OCI-LY3 (cell line): ENCODE data around the gene SEMA5A.

Experiments used
- H2AFZ ChIP-seq: fragments of 200-600, 300-600 bp; shearing (Covaris generic); 2 replicates; pipeline ENCODE4 v1.6.0; 2014; ENCODE audit warnings: antibody characterized with exemption, low read depth, low read length
- H3K27ac ChIP-seq: fragments of 200-600, 300-600 bp; sonication (generic); 2 replicates; pipeline ENCODE4 v1.5.1; 2014; ENCODE audit warnings: mild to moderate bottlenecking, low read length, moderate library complexity, mixed read lengths
- H3K27me3 ChIP-seq: fragments of 200-600, 300-600 bp; sonication (generic); 2 replicates; pipeline ENCODE4 v1.6.1; 2014; ENCODE audit warnings: low read depth, low read length, mixed read lengths
- H3K36me3 ChIP-seq: fragments of 200-600, 300-600 bp; sonication (generic); replicated peaks from 2 replicates; pipeline ENCODE3; 2014; ENCODE audit warnings: low read depth, low read length, mixed read lengths
- H3K4me1 ChIP-seq: fragments of 300-600, 200-600 bp; sonication (generic); 2 replicates; pipeline ENCODE4 v1.6.1; 2014; ENCODE audit warnings: low read length, mixed read lengths
- H3K4me2 ChIP-seq: fragments of 200-600, 300-600 bp; sonication (generic); 2 replicates; pipeline ENCODE4 v1.6.1; 2014; ENCODE audit warnings: low read length, mixed read lengths
- H3K4me3 ChIP-seq: fragments of 300-600, 200-600 bp; sonication (generic); 2 replicates; pipeline ENCODE4 v1.5.1; 2014; ENCODE audit warnings: antibody characterized with exemption, mild to moderate bottlenecking, low read length, moderate library complexity
- H3K79me2 ChIP-seq: fragments of 300-600, 200-600 bp; shearing (Covaris generic); 2 replicates; pipeline ENCODE4 v1.6.1; 2014; ENCODE audit warnings: mild to moderate bottlenecking, low read length, mixed read lengths
- H3K9ac ChIP-seq: fragments of 300-600, 200-600 bp; shearing (Covaris generic); 2 replicates; pipeline ENCODE4 v1.6.0; 2014; ENCODE audit warnings: mild to moderate bottlenecking, low read length, moderate library complexity
- H3K9me3 ChIP-seq: fragments of 200-600, 300-600 bp; shearing (Covaris generic); 2 replicates; pipeline ENCODE4 v1.6.1; 2014; ENCODE audit warnings: low read length, mixed read lengths; ENCODE audit not compliant: insufficient read depth
- H4K20me1 ChIP-seq: fragments of 200-600, 300-600 bp; sonication (generic); 2 replicates; pipeline ENCODE4 v1.6.1; 2016; ENCODE audit warnings: low read length, mixed read lengths; ENCODE audit not compliant: insufficient read depth
- CTCF ChIP-seq: fragments of 200-600, 300-600 bp; sonication (generic); IDR thresholded peaks from 2 replicates; pipeline ENCODE4 v1.5.1; 2014; ENCODE audit warnings: antibody characterized with exemption, low read length, low read depth
- EZH2phosphoT487 ChIP-seq: fragments of 200-600 bp; shearing (Covaris generic); IDR thresholded peaks from 2 replicates; pipeline ENCODE4 v1.6.1; 2018; ENCODE audit warnings: antibody characterized with exemption, mixed run types, low read depth

Gene SEMA5A

GRCh38 chr5:9537223-9538141 is 8.4 kb downstream of the SEMA5A start:
- Histone ChIP-seq H3K9me3 (no peaks in the 10 kb centered on the region), H3K27ac (no peak overlapping the region)

GRCh38 chr5:9536717-9537116 is 9.2 kb downstream of the SEMA5A start:
- no peaks in the 10 kb centered on the region for H3K4me1 ChIP-seq
- no peaks in the 10 kb centered on the region for H3K79me2 ChIP-seq
- H4K20me1 ChIP-seq: no peaks in the 10 kb centered on the region
- H3K36me3 ChIP-seq: no peaks in the 10 kb centered on the region
- no peak overlapping the region for H2AFZ ChIP-seq
- no peaks in the 10 kb centered on the region for H3K9me3 ChIP-seq
- no peak overlapping the region for H3K27ac ChIP-seq
- no peak overlapping the region for H3K9ac ChIP-seq
- no peak overlapping the region for H3K4me2 ChIP-seq
- no peak for TF ChIP-seq CTCF
- TF ChIP-seq EZH2phosphoT487: no peak
- H3K27me3 ChIP-seq: no peaks in the 10 kb centered on the region
- H3K4me3 ChIP-seq: no peak overlapping the region

More at GRCh38 chr5:9537223-9538141, 8.4 kb downstream of the SEMA5A start:
- no peak overlapping the region for H3K9ac ChIP-seq
- no peaks in the 10 kb centered on the region for H3K36me3 ChIP-seq
- no peak overlapping the region for H2AFZ ChIP-seq
- TF ChIP-seq CTCF (no peak), EZH2phosphoT487 (no peak)
- no peaks in the 10 kb centered on the region for H3K27me3 ChIP-seq
- no peaks in the 10 kb centered on the region for H3K4me1 ChIP-seq
- no peak overlapping the region for H3K4me2 ChIP-seq
- H3K4me3 ChIP-seq: no peak overlapping the region
- H4K20me1 ChIP-seq: no peaks in the 10 kb centered on the region
- H3K79me2 ChIP-seq: no peaks in the 10 kb centered on the region

- Histone ChIP-seq H3K9ac (no peak overlapping the region), H4K20me1 (no peaks in the 10 kb centered on the region), H3K27me3 (no peaks in the 10 kb centered on the region), H3K27ac (no peak overlapping the region), H3K4me1 (no peaks in the 10 kb centered on the region), H2AFZ (no peak overlapping the region), H3K79me2 (no peaks in the 10 kb centered on the region), H3K9me3 (no peaks in the 10 kb centered on the region), H3K36me3 (no peaks in the 10 kb centered on the region), H3K4me2 (no peak overlapping the region), H3K4me3 (no peak overlapping the region)
- TF ChIP-seq CTCF: no peak
Observed at GRCh38 chr5:9534881-9535517, 10.9 kb downstream of the SEMA5A start.

- Histone ChIP-seq H3K9me3 (no peaks in the 10 kb centered on the region), H3K4me2 (no peak overlapping the region), H3K27me3 (no peaks in the 10 kb centered on the region), H3K4me1 (no peaks in the 10 kb centered on the region), H2AFZ (no peak overlapping the region), H3K27ac (no peak overlapping the region), H3K9ac (no peak overlapping the region), H3K79me2 (no peaks in the 10 kb centered on the region), H3K36me3 (no peaks in the 10 kb centered on the region), H3K4me3 (no peak overlapping the region), H4K20me1 (no peaks in the 10 kb centered on the region)
- TF ChIP-seq CTCF (no peak), EZH2phosphoT487 (no peak)
Observed at GRCh38 chr5:9533562-9534364, 12.1 kb downstream of the SEMA5A start.
